K562 (cell line): ENCODE measurements around the gene CPNE2. TPM values are rescaled to one million over a fixed set of nuclear protein-coding genes. Genes with fewer than 3 reads are reported as not detected.
A peak's percentile ranks its signal among the peaks of the same experiment; 100 is the strongest.

Experiments
- ATAC-seq: fragments of 200-7000 bp; cut with Tn5 transposase; 3 replicates; pipeline ENCODE4 v1.9.1; 2020; ENCODE audit warnings: moderate library complexity
- BruUV-seq: library from RNA; stranded (reverse); fragments of 400-500 nt; replicated peaks from 2 replicates; lab custom pipeline; 2021; lab: Mats Ljungman, UMichigan
- CTCF ChIA-PET: fragments of 300-600 bp; formaldehyde crosslinking; extraction: SDS; loops from one replicate; lab custom pipeline; 2021; ENCODE audit warnings: low intra/inter-chr PET ratio; lab: Yijun Ruan, JAX
- POLR2A ChIA-PET: fragments of 300-600, 350-650 bp; sonication (Branson Sonifier 250); formaldehyde crosslinking; extraction: SDS; loops from one replicate; lab custom pipeline; 2021; ENCODE audit warnings: antibody characterized with exemption, inconsistent platforms; lab: Yijun Ruan, JAX
- DNase-seq, 4 experiments: peaks; one replicate each; pipeline versions ENCODE4 v3.0.0 to v3.0.0-alpha.2; 2011 to 2018; ENCODE audit warnings: low spot score in 3 of 4, mixed read lengths in 3 of 4; ENCODE audit errors: extremely low read depth in 1 of 4
- FAIRE-seq: peaks from 2 replicates; lab custom pipeline; 2011; peaks lifted over from hg19 to GRCh38; lab: Jason Lieb, UNC
- H2AFZ ChIP-seq: 2 replicates; pipeline ENCODE4 v1.6.0; 2011; ENCODE audit warnings: low read depth, low read length, control low read depth, inconsistent platforms
- H3K27ac ChIP-seq: fragments of 200-600 bp; 3 replicates; pipeline ENCODE4 v1.8.0; 2011; ENCODE audit warnings: low read depth, mild to moderate bottlenecking, control low read depth, inconsistent platforms, low read length, moderate library complexity, mixed read lengths; ENCODE audit errors: extremely low read depth
- H3K27me3 ChIP-seq, 2 experiments: fragments of 300-600 bp in 1 of 2; 2 replicates in 1 of 2; 3 replicates in 1 of 2; pipeline versions ENCODE4 v1.6.0 to v1.8.0; 2011; ENCODE audit warnings: inconsistent platforms in 2 of 2, low read length in 2 of 2, mild to moderate bottlenecking in 1 of 2, mixed read lengths in 1 of 2, moderate library complexity in 1 of 2; ENCODE audit not compliant: control insufficient read depth in 2 of 2, insufficient read depth in 2 of 2
- H3K36me3 ChIP-seq: fragments of 300-600 bp; 3 replicates; pipeline ENCODE4 v1.8.0; 2011; ENCODE audit warnings: mild to moderate bottlenecking, low read length, inconsistent platforms; ENCODE audit not compliant: control insufficient read depth, insufficient read depth
- H3K4me1 ChIP-seq, 2 experiments: fragments of 200-600 bp in 1 of 2; replicated peaks in 1 of 2; 2 replicates in 1 of 2; 3 replicates in 1 of 2; pipeline versions ENCODE4 v1.5.1 to v1.8.0; 2011; ENCODE audit warnings: inconsistent platforms in 2 of 2, low read length in 2 of 2, mild to moderate bottlenecking in 1 of 2, mixed read lengths in 1 of 2, moderate library complexity in 1 of 2; ENCODE audit not compliant: control insufficient read depth in 2 of 2, insufficient read depth in 2 of 2
- H3K4me2 ChIP-seq: 2 replicates; pipeline ENCODE4 v1.6.1; 2011; ENCODE audit warnings: low read length, control low read depth, inconsistent platforms, mixed read lengths; ENCODE audit not compliant: insufficient read depth
- H3K4me3 ChIP-seq: fragments of 200-600 bp; sonication (generic), shearing (Covaris generic); 2 replicates; pipeline ENCODE4 v1.5.1; 2016; ENCODE audit warnings: control low read depth, inconsistent platforms
- H3K79me2 ChIP-seq: fragments of 200-600 bp; 3 replicates; pipeline ENCODE4 v1.8.0; 2011; ENCODE audit warnings: low read length, inconsistent platforms; ENCODE audit not compliant: control insufficient read depth, insufficient read depth
- H3K9ac ChIP-seq, 2 experiments: 2 replicates each; pipeline versions ENCODE4 v1.6.0 to v1.6.1; 2011; ENCODE audit warnings: low read depth in 2 of 2, low read length in 2 of 2, control low read depth in 1 of 2, inconsistent platforms in 1 of 2, mild to moderate bottlenecking in 1 of 2, mixed read lengths in 1 of 2; ENCODE audit not compliant: insufficient read depth in 1 of 2
- H3K9me1 ChIP-seq: one replicate; pipeline ENCODE4 v1.6.0; 2011; ENCODE audit warnings: inconsistent platforms, mild to moderate bottlenecking, low read length, moderate library complexity; ENCODE audit not compliant: control insufficient read depth, insufficient read depth
- H3K9me3 ChIP-seq: replicated peaks from 2 replicates; pipeline ENCODE4 v1.5.1; 2011; ENCODE audit warnings: low read depth, low read length, inconsistent platforms; ENCODE audit not compliant: control insufficient read depth, insufficient read depth
- H4K20me1 ChIP-seq: replicated peaks from 2 replicates; pipeline ENCODE4 v1.6.1; 2011; ENCODE audit warnings: low read length, inconsistent platforms, mixed read lengths; ENCODE audit not compliant: control insufficient read depth, insufficient read depth
- CREM ChIP-seq: IDR thresholded peaks from 2 replicates; pipeline ENCODE4 v1.6.1; 2014; ENCODE audit warnings: antibody characterized with exemption, low read depth
- CXXC5 ChIP-seq: fragments of 250-450 bp; sonication (Bioruptor Pico); IDR thresholded peaks from 2 replicates; pipeline ENCODE4 v1.8.0; 2022; ENCODE audit warnings: inconsistent platforms, mild to moderate bottlenecking, moderate library complexity
- E2F3 ChIP-seq: fragments of 250-450 bp; sonication (Bioruptor Pico); IDR thresholded peaks from 2 replicates; pipeline ENCODE4 v1.4.0; 2020; ENCODE audit warnings: mild to moderate bottlenecking
- IRF9 ChIP-seq: fragments of 450-650 bp; IDR thresholded peaks from 2 replicates; pipeline ENCODE4 v1.6.1; 2016; ENCODE audit warnings: missing biosample characterization, missing genetic modification characterization
- JUND ChIP-seq, 2 experiments: IDR thresholded peaks; 2 replicates in 1 of 2; 3 replicates in 1 of 2; pipeline ENCODE4 v1.6.1; 2011; ENCODE audit warnings: borderline replicate concordance in 2 of 2, low read depth in 2 of 2, low read length in 2 of 2, improper control_type of control experiment in 1 of 2, missing biosample characterization in 1 of 2, missing genetic modification characterization in 1 of 2, missing genetic modification reagents in 1 of 2
- NEUROD1 ChIP-seq: fragments of 150-350 bp; IDR thresholded peaks from 2 replicates; pipeline ENCODE4 v1.6.1; 2014; ENCODE audit warnings: borderline replicate concordance, low read length, low read depth; ENCODE audit not compliant: partially characterized antibody
- REST ChIP-seq, 2 experiments: fragments of 450-650 bp; formaldehyde crosslinking in 1 of 2; IDR thresholded peaks; 2 replicates each; pipeline versions ENCODE4 v1.4.0 to v1.6.1; 2014 to 2020; ENCODE audit warnings: mild to moderate bottlenecking in 2 of 2, borderline replicate concordance in 1 of 2, low read depth in 1 of 2
- SIN3A ChIP-seq, 2 experiments: fragments of 150-350 bp in 1 of 2; IDR thresholded peaks; 2 replicates each; pipeline ENCODE4 v1.6.1; 2011 to 2016; ENCODE audit warnings: borderline replicate concordance in 2 of 2, low read depth in 2 of 2, low read length in 2 of 2, mild to moderate bottlenecking in 2 of 2, moderate library complexity in 2 of 2; ENCODE audit not compliant: control insufficient read depth in 1 of 2
- ZNF766 ChIP-seq: fragments of 200-800 bp; sonication (Bioruptor generic); conservative IDR thresholded peaks from 2 replicates; pipeline ENCODE4 v1.6.1; 2016; ENCODE audit warnings: missing genetic modification characterization, missing compliant biosample characterization
- WGBS: fragments of 100-300 bp; shearing (Covaris generic); methylation state at CpG from one replicate; pipeline ENCODE4 v1.1.6; 2016; ENCODE audit warnings: low coverage, mixed read lengths; ENCODE audit not compliant: insufficient coverage; ENCODE audit errors: missing lambda C conversion rate; 5-methylcytosine and 5-hydroxymethylcytosine counted together
- in situ Hi-C: fragments of 300-500 bp; cut with MboI; formaldehyde crosslinking; loops from 4 replicates; pipeline ENCODE4 v1.15.0; 2018; ENCODE audit warnings: inconsistent platforms, mixed read lengths
- intact Hi-C: fragments of 100-400 bp; cut with micrococcal nuclease; formaldehyde crosslinking; loops from 2 replicates; pipeline ENCODE4 v1.14.2; 2022
- polyA plus RNA-seq, 8 experiments: library from polyadenylated mRNA; depleted of rRNA in 4 of 8; stranded (reverse) in 5 of 8; unstranded in 3 of 8; fragments of >200 nt; fragmentation: Nextera tagmentation in 2 of 8; fragmentation: Illumina TruSeq in 1 of 8; extraction: Ambion mirVana in 2 of 8; extraction: Trizol in 1 of 8; gene quantifications; 2 replicates each; pipeline versions ENCODE4 v1.2.1 to v1.2.3, GENCODE V29; 2011 to 2014; ENCODE audit warnings: inconsistent platforms in 1 of 8, missing spikeins in 1 of 8
- total RNA-seq, 7 experiments: library from RNA; depleted of rRNA in 6 of 7; stranded (reverse); fragments of >200 nt in 6 of 7; fragmentation: Illumina TruSeq in 2 of 7; extraction: Trizol in 2 of 7; gene quantifications; 2 replicates each; pipeline versions ENCODE4 v1.2.1 to v1.2.3, GENCODE V29; 2011 to 2021; ENCODE audit warnings: low replicate concordance in 1 of 7

Gene CPNE2
- total and polyA plus RNA-seq, 9 of the 15 experiments (the other 6 are each of a cell fraction or from before 2014, with no cell fraction given) = 3.0 to 13.9 (median 8.6) TPM

- ChIA-PET POLR2A (interaction anchor here (0.7 to 1.4 kb wide), 6 partner anchors 8 to 127 kb away, joined by 3 read pairs; no protein-coding TSS in a partner anchor), CTCF (interaction anchor here (1.4 to 4.2 kb wide), 2 partner anchors 83 to 338 kb away, joined by 5 to 34 read pairs; no protein-coding TSS in a partner anchor)
- no peaks in the 10 kb centered on the region for H3K9me1 ChIP-seq
- WGBS = 10% methylated on average over 9 of the region's 9 CpGs
- peaks cover 7 to 24% of the 10 kb centered on the region in 2 experiments; a peak in 4 of 5 replicates for H3K27me3 ChIP-seq
- no peak overlapping the region for H3K4me2 ChIP-seq
- ATAC-seq (peak; percentile 91), FAIRE-seq (peak; percentile 99), DNase-seq (peak; percentile 82 to 86 (median 84))
- H3K4me1 ChIP-seq = no peaks in the 10 kb centered on the region; a peak in 1 of 5 replicates
- H3K27ac ChIP-seq = no peak overlapping the region
- no peaks in the 10 kb centered on the region for H3K36me3 ChIP-seq
- peaks cover 4% of the 10 kb centered on the region; the same call in 1 of the 2 replicates for H4K20me1 ChIP-seq
- BruUV-seq = no TSS peak
- no peak overlapping the region for H2AFZ ChIP-seq
- H3K9me3 ChIP-seq = no peaks in the 10 kb centered on the region
- in situ Hi-C loops (loop anchor here (10.0 kb wide), 1 partner anchor 330 kb away; no protein-coding TSS in a partner anchor), intact Hi-C loops (loop anchor here (1.0 to 10.0 kb wide), 4 partner anchors 84 to 430 kb away; no protein-coding TSS in a partner anchor)
- no peaks in the 10 kb centered on the region for H3K79me2 ChIP-seq
- H3K4me3 ChIP-seq = no peak overlapping the region
- 0 out of 4 replicates have a peak overlapping the region, but pooled peaks of 1 of the 2 experiments have one; percentile 20 for H3K9ac ChIP-seq
- TF ChIP-seq E2F3 (CRISPR knock-in tag) = no peak
- no peak for TF ChIP-seq IRF9 (tag)
- peak; percentile 37; the same call in 1 of the 2 replicates for TF ChIP-seq CREM
- TF ChIP-seq JUND (IDR thresholded peaks at IDR 0.05; ENCODE audit: borderline replicate concordance, low read depth, low read length) = peak; percentile 65
- peak; percentile 41; the same call in 1 of the 3 replicates for TF ChIP-seq JUND (tag; IDR thresholded peaks at IDR 0.05; ENCODE audit: borderline replicate concordance, low read depth, low read length)
- TF ChIP-seq ZNF766 = no peak
- 0 out of 4 replicates have a peak, but pooled peaks of 1 of the 2 experiments have one; percentile 39 for TF ChIP-seq SIN3A (IDR thresholded peaks at IDR 0.05; ENCODE audit: borderline replicate concordance in 2 of 2, control insufficient read depth in 1 of 2, low read depth in 2 of 2, low read length in 2 of 2)
- TF ChIP-seq REST (IDR thresholded peaks at IDR 0.05; ENCODE audit: borderline replicate concordance) = peak; percentile 78
- no peak for TF ChIP-seq REST (CRISPR knock-in tag; IDR thresholded peaks at IDR 0.05; ENCODE audit: low read depth)
- no peak for TF ChIP-seq CXXC5
- TF ChIP-seq NEUROD1 = peak; percentile 52
Observed at GRCh38 chr16:57084257-57084770, 8.1 kb upstream of the CPNE2 start.
